Stimulated activated CD4-positive, alpha-beta T cell treated with anti-CD3 and anti-CD28 coated beads, Interleukin-12 subunit alpha, Interleukin-12 subunit beta, amount 100 ng/mL, for 48 hours (primary cell): ENCODE results near the gene FOXC1.

Source experiments
- DNase-seq, 3 donors: peaks; one replicate each; pipeline ENCODE4 v3.0.0-alpha.2; 2020; ENCODE audit warnings: low read depth in 2 of 3, low spot score in 1 of 3

Gene FOXC1

DNA sequence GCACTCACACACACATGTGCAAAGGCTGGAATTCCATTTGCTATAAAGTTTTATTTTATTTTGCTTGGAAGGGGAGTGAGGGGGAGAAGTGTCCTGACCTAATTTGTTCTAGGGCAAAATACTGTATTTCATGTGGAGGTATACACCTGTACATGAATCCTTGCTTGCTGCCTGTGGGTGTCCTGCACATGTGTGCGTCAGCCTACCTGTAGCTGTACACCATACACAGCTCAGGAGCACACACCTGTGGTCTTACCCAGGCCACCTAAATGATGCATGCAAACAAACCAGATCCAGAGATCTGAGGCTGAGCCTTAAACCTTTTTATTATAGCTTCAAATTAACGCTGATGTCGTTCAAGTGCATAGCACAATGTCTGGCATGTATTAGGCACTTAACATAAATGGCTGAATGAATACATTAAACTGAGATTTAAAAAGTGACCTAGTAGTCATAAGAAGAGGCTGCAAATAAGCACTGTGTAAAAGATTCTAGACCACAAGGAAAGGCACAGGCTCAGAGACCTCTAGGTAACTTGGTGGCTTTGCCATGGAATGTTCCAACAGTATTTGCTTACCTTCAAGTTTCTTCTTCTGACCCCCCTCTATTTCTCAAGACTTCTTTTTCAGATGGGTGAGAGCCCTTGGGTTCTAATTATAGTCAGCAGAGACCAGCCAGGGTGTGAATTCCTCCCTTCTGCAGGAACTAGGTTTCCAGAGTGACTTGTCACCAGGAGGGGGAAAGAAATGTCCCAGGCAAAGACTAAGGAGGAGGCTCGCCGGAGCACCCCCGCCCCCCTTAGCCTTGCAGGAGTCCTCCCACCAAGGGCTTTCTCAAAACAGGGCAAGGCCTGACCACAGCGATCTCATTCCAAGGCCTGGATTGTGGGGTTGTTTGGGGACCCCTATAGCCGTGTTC is 13.4 kb downstream of the FOXC1 start:
- no peak for DNase-seq

GRCh38 chr6:1623769-1624057 is 14.0 kb downstream of the FOXC1 start:
- DNase-seq: no peak

DNA sequence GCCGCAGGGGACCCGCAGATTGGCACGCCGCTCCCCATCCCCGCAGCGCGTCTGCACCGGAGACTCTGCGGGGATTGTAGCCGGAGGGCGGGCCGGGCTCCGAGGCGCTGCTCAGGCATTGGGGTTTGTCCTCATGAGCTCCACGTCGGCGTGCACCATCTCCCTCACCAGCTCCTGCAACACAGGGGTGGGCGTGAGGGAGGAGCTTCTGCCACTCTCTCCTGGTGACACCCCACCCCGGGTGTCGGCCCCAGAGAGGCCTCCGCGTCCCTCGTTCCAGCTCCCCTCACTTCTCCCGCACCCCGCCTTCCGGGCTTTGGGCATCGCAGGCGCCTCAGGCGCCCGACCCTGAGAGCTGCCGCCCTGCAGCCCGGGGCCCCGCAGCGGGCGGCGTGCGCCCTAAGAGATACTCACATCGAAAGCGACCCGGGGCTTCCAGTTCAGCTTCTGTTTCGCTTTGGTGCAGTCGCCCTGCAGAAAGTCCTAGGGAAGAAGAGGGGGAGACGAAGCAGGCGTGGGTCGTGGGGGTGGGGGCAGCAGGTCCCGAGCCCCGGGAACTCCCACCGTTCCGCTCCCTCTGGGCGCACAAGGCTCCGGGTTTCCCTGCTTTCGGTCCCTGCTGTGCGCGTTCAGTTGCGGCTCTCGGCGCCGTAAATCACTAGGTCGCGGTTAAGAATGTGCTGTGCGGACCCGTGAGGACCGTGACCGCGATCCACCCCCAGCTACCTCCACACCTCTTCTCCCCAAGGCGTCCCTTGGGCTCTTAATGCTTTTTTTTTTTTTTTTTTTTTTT is 14.5 kb downstream of the FOXC1 start:
- DNase-seq: no peak

- DNase-seq: no peak
Observed at GRCh38 chr6:1624851-1625781, 15.4 kb downstream of the FOXC1 start.

DNA sequence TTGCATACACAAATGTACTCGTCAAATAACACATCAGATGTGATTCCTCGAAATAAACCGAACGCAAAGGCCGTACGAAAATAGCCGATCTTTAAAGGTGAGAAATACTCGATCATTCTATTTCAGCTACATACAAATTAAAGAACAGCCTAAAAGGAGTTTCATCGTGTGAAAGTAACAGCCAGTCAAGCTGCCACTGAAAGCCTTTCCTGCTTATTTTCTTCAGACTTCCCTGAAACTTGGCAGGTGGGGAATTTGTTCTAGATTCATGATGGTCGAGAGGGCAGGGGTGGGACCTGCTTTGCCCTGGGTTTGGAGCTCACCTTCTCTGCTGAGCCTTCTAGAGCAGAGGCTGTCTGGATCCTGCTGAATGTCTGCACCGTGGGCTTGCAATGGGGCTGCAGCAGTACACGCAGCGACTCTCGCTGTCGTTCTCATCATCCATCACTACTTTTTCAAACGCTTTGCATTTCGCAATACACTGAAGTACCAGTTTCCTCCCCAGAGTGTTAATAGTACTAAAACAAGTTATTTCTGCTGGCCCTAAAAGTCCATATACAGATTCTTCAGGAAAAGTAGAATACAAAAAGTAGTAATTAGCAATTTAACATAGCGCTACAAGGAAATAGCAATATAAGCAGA is 16.2 kb downstream of the FOXC1 start:
- no peak for DNase-seq

DNA sequence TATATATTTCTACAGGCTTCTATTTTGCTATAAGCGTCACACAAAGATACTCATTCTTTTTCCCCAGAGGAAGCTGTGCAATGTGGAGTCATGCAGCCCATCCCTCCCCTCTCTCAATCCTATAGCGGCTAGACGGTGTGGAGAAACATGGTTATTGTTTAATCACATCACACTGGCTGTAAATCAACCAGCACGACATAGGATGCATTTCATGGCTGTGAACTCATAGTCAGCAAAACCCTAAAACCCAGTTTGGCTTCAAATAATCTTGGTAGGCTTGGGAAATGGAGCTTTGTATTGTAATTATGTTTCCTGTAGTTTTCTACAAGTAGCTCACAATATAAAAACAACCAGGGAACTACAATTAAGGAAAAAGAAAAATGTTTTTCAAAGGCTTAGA is 16.8 kb downstream of the FOXC1 start:
- DNase-seq: no peak

GRCh38 chr6:1627827-1628560 is 18.3 kb downstream of the FOXC1 start:
- no peak for DNase-seq

DNA sequence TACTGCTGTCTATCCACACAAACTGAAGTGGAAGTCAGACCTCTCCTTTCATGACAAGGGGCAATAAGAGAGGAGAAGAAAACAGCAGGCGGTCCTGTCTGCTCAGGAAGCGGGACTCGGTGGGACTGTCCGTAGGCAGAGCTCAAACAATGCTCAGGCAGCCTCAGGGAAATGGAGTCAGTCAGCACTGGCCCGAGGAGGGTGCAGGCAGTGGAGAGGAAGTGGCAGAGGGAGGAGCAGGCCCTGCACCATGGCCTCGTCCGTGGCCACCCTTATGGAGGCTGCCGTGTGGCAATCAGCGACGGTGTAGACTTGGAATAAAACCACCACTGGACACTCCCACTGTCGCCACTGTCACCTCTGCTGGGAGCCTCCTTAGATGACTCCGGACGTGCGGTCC is 19.6 kb downstream of the FOXC1 start:
- DNase-seq: no peak

DNA sequence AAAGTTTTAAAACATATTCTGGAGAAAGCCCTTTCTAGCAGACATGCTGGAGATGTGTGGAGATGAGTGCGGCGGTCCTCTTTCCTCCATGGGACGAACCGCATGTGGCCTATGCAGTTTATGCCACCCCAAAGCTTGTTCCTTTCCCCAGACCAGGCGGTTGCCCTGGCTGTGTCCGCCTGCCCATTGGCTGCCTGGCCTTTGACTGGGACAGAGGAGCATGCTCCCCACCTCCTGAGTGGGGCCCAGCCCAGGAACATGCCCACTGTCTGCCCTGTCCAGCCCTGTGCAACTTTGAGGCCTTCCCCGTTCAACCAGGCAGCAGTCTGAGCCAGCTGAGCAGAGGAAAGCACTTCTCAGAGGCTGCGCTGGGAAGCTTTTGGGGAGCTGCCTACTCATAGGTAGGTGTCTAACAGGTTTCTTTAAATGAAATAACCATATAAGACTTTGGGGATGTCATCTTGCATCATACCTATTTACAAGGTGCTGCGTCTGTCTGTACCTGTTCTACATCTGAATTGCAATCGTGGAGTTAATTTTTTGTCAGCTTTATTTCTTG is 20.6 kb downstream of the FOXC1 start:
- DNase-seq: no peak

DNA sequence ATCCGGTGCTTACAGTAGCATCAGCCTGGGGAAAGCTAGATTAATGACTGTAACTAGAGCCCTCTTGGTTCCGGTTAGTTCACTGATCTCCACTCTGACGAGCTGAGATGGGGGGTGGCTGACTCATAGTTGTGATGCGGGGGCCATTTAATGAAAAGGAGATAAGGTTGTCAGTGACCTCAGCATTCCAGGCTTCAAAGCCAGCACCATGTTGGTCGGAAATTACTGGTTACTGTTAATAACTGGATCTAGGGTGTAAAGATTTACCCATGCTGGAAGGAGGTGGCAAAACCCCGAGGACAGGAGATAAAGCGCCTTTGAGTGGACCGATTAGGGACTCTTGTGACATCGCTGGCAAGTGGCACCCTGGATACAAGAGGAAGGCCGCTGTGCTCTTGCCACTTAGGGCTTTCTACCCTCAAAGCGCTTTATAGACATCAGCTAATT is 21.1 kb downstream of the FOXC1 start:
- no peak for DNase-seq

GRCh38 chr6:1631251-1631650 is 21.5 kb downstream of the FOXC1 start:
- no peak for DNase-seq

- no peak for DNase-seq
Observed at GRCh38 chr6:1633366-1634021, 23.8 kb downstream of the FOXC1 start.

GRCh38 chr6:1634081-1634480 is 24.4 kb downstream of the FOXC1 start:
- DNase-seq: no peak

DNA sequence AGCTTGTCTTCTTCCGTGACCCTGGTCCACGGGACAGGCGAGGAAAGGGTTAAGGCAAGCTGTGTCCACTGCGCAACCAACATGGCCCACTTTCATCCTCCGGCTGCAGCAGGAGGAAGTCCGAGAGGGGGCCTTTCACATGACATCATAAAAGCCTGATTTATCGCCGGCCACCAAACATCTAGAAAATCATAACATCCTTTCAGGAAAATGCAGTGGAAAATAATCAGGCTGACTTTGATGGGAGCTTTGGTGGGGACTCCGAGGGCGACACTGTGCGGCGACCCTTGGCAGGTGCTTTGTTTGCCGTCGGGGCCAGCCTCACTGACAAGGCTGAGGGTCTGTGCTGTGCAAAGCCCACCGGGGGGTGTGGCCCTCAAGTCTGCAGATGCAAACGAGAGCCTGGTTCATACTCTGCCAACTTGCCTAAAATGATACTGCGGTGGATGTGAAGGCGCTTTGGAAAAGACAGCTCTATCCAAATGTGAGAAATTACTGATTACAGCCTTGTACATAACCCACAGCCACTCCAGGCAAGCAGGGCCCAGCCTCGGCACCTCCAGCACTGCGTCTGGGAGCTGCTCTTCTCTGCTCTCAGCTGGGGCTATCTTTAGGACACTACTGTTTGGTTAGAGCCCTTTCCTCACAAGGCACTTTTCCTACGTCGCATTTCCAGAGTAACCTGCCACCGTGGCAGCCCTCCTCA is 25.7 kb downstream of the FOXC1 start:
- no peak for DNase-seq

DNA sequence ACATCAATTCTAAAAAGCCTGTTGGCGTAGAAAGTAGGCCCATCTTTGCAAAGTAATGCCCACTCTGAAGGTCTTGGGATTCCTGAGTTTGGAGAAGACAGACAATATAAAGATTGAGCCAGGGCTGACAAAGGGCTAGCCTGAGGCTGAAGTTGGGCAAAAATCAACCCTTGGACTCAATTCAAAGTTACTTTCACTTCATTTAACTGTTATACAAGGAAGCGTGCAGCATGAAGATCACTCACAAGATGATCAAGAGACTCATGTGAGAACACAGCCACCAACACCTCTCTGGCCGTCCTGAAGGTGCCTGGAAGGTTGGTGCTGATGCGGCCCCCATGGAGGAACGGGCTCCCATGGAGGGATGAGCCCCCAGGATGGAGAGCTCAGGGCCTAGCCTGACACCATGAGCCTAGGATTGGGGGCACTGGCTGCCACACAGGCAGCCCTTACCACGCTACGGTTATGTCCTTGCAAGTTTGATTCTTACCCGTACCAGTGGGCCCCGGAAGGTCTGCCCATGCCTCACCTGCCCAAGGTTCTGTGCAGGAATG is 26.6 kb downstream of the FOXC1 start:
- DNase-seq: no peak

GRCh38 chr6:1636971-1637871 is 27.5 kb downstream of the FOXC1 start:
- DNase-seq: no peak

- DNase-seq: no peak
Observed at GRCh38 chr6:1639430-1639829, 29.7 kb downstream of the FOXC1 start.
